Measurements from ENCODE around the gene ROPN1L.

Gene ROPN1L

GRCh38 chr5:10465726-10466125 is 24.0 kb downstream of the ROPN1L start:
- H3F3A ChIP-seq (ENCODE audit: control insufficient read depth, insufficient read depth) = peaks cover 2% of the 10 kb centered on the region; the same call in 1 of the 2 replicates
- H4K20me1 ChIP-seq (ENCODE audit: control insufficient read depth, insufficient read depth, low read depth, low read length) = no peaks in the 10 kb centered on the region
- H3K4me1 ChIP-seq (ENCODE audit: control insufficient read depth, low read length) = no peaks in the 10 kb centered on the region
- no peak overlapping the region for H3K4me2 ChIP-seq (ENCODE audit: low read length)
- H3K36me3 ChIP-seq (ENCODE audit: control insufficient read depth, low read length) = no peaks in the 10 kb centered on the region
- no peaks in the 10 kb centered on the region for H3K79me2 ChIP-seq (ENCODE audit: control insufficient read depth, low read length)
- no peaks in the 10 kb centered on the region for H3K9me3 ChIP-seq (ENCODE audit: control insufficient read depth, insufficient read depth, low read length)
- H3K9me2 ChIP-seq (replicated peaks; ENCODE audit: control insufficient read depth, low read length) = no peaks in the 10 kb centered on the region
- no peak overlapping the region for H3K4me3 ChIP-seq (ENCODE audit: low read length)
- H3K27ac ChIP-seq (ENCODE audit: low read depth, low read length) = no peak overlapping the region
- TF ChIP-seq EZH2phosphoT487 (IDR thresholded peaks at IDR 0.05; ENCODE audit: borderline replicate concordance, low read length) = no peak
- TF ChIP-seq CTCF (IDR thresholded peaks at IDR 0.05; ENCODE audit: low read depth, low read length, poor library complexity, severe bottlenecking) = no peak
- H3K27me3 ChIP-seq (ENCODE audit: control insufficient read depth, low read length) = peaks cover 37% of the 10 kb centered on the region

GRCh38 chr5:10466446-10467073 is 24.9 kb downstream of the ROPN1L start:
- TF ChIP-seq CTCF (IDR thresholded peaks at IDR 0.05; ENCODE audit: low read depth, low read length, poor library complexity, severe bottlenecking) (no peak), EZH2phosphoT487 (IDR thresholded peaks at IDR 0.05; ENCODE audit: borderline replicate concordance, low read length) (no peak)
- no peak overlapping the region for H3K4me3 ChIP-seq (ENCODE audit: low read length)
- H3K27me3 ChIP-seq (ENCODE audit: control insufficient read depth, low read length) = peaks cover 38% of the 10 kb centered on the region
- H4K20me1 ChIP-seq (ENCODE audit: control insufficient read depth, insufficient read depth, low read depth, low read length) = no peaks in the 10 kb centered on the region
- H3K27ac ChIP-seq (ENCODE audit: low read depth, low read length) = no peak overlapping the region
- no peaks in the 10 kb centered on the region for H3K4me1 ChIP-seq (ENCODE audit: control insufficient read depth, low read length)
- H3F3A ChIP-seq (ENCODE audit: control insufficient read depth, insufficient read depth) = peaks cover 2% of the 10 kb centered on the region; the same call in 1 of the 2 replicates
- no peaks in the 10 kb centered on the region for H3K79me2 ChIP-seq (ENCODE audit: control insufficient read depth, low read length)
- no peaks in the 10 kb centered on the region for H3K36me3 ChIP-seq (ENCODE audit: control insufficient read depth, low read length)
- no peaks in the 10 kb centered on the region for H3K9me2 ChIP-seq (replicated peaks; ENCODE audit: control insufficient read depth, low read length)
- H3K4me2 ChIP-seq (ENCODE audit: low read length) = no peak overlapping the region
- H3K9me3 ChIP-seq (ENCODE audit: control insufficient read depth, insufficient read depth, low read length) = no peaks in the 10 kb centered on the region

- no peaks in the 10 kb centered on the region for H3K4me1 ChIP-seq (ENCODE audit: control insufficient read depth, low read length)
- H3K36me3 ChIP-seq (ENCODE audit: control insufficient read depth, low read length) = no peaks in the 10 kb centered on the region
- no peak overlapping the region for H3K4me2 ChIP-seq (ENCODE audit: low read length)
- no peaks in the 10 kb centered on the region for H3K9me2 ChIP-seq (replicated peaks; ENCODE audit: control insufficient read depth, low read length)
- no peaks in the 10 kb centered on the region for H3K9me3 ChIP-seq (ENCODE audit: control insufficient read depth, insufficient read depth, low read length)
- H4K20me1 ChIP-seq (ENCODE audit: control insufficient read depth, insufficient read depth, low read depth, low read length) = no peaks in the 10 kb centered on the region
- TF ChIP-seq EZH2phosphoT487 (IDR thresholded peaks at IDR 0.05; ENCODE audit: borderline replicate concordance, low read length) (no peak), CTCF (IDR thresholded peaks at IDR 0.05; ENCODE audit: low read depth, low read length, poor library complexity, severe bottlenecking) (no peak)
- no peak overlapping the region for H3K27ac ChIP-seq (ENCODE audit: low read depth, low read length)
- H3K79me2 ChIP-seq (ENCODE audit: control insufficient read depth, low read length) = no peaks in the 10 kb centered on the region
- no peak overlapping the region for H3K4me3 ChIP-seq (ENCODE audit: low read length)
- H3F3A ChIP-seq (ENCODE audit: control insufficient read depth, insufficient read depth) = peaks cover 2% of the 10 kb centered on the region; the same call in 1 of the 2 replicates
- H3K27me3 ChIP-seq (ENCODE audit: control insufficient read depth, low read length) = peaks cover 42% of the 10 kb centered on the region
Measured at GRCh38 chr5:10467281-10468198, 25.9 kb downstream of the ROPN1L start.
